H1 (cell line): ENCODE measurements around the gene STK40. TPM values are rescaled to one million over a fixed set of nuclear protein-coding genes. Genes with fewer than 3 reads are reported as not detected.

Experiments
- CTCF ChIA-PET: fragments of 300-600 bp; sonication (Branson Sonifier 250); formaldehyde crosslinking; loops from one replicate; lab custom pipeline; 2021; ENCODE audit not compliant: partially characterized antibody; lab: Charles Lee
- POLR2A ChIA-PET: fragments of 300-600 bp; sonication (Branson Sonifier 250); formaldehyde crosslinking; loops from one replicate; lab custom pipeline; 2021; ENCODE audit warnings: inconsistent platforms; ENCODE audit not compliant: partially characterized antibody; lab: Charles Lee
- DNase-seq, 2 experiments: peaks; one replicate each; pipeline versions ENCODE4 v3.0.0 to v3.0.0-alpha.2; 2010 to 2022; ENCODE audit warnings: low spot score in 2 of 2, low read depth in 1 of 2, mixed read lengths in 1 of 2
- FAIRE-seq: peaks from 2 replicates; lab custom pipeline; 2011; peaks lifted over from hg19 to GRCh38; lab: Jason Lieb, UNC
- H2AFZ ChIP-seq: 2 replicates; pipeline ENCODE4 v1.8.1; 2012; ENCODE audit warnings: low read length, inconsistent platforms
- H2AK5ac ChIP-seq: 2 replicates; pipeline ENCODE4 v1.6.1; 2013; ENCODE audit warnings: low read depth, low read length
- H2BK120ac ChIP-seq: replicated peaks from 2 replicates; pipeline ENCODE3; 2013; ENCODE audit warnings: low read depth, low read length, inconsistent platforms
- H2BK12ac ChIP-seq: 2 replicates; pipeline ENCODE4 v1.6.1; 2013; ENCODE audit warnings: low read depth, low read length
- H2BK15ac ChIP-seq: 2 replicates; pipeline ENCODE4 v1.6.1; 2013; ENCODE audit warnings: low read length
- H2BK20ac ChIP-seq: 2 replicates; pipeline ENCODE4 v1.6.1; 2013; ENCODE audit warnings: low read length
- H2BK5ac ChIP-seq: 2 replicates; pipeline ENCODE4 v1.6.1; 2013; ENCODE audit warnings: low read depth, low read length
- H3K14ac ChIP-seq: 2 replicates; pipeline ENCODE4 v1.6.1; 2013; ENCODE audit warnings: inconsistent platforms; ENCODE audit not compliant: insufficient read length
- H3K18ac ChIP-seq: 2 replicates; pipeline ENCODE4 v1.6.1; 2013; ENCODE audit warnings: low read length; ENCODE audit errors: extremely low read depth
- H3K23ac ChIP-seq: 2 replicates; pipeline ENCODE4 v1.6.1; 2013; ENCODE audit warnings: inconsistent platforms; ENCODE audit not compliant: insufficient read length
- H3K23me2 ChIP-seq: 2 replicates; pipeline ENCODE4 v1.6.1; 2013; ENCODE audit warnings: low read depth, low read length
- H3K27ac ChIP-seq: 2 replicates; pipeline ENCODE4 v1.6.1; 2011; ENCODE audit warnings: low read depth, low read length, inconsistent platforms
- H3K27me3 ChIP-seq, 4 experiments: replicated peaks in 1 of 4; 1 replicate in 1 of 4; 2 replicates in 3 of 4; pipeline versions ENCODE4 v1.6.1 to v1.8.1; 2011 to 2013; ENCODE audit warnings: low read length in 3 of 4, mild to moderate bottlenecking in 3 of 4, inconsistent platforms in 2 of 4, mixed read lengths in 2 of 4, moderate library complexity in 1 of 4; ENCODE audit not compliant: control insufficient read depth in 3 of 4, insufficient read depth in 3 of 4; ENCODE audit errors: extremely low read depth in 1 of 4
- H3K36me3 ChIP-seq, 4 experiments: 2 replicates each; pipeline versions ENCODE4 v1.6.1 to v1.8.1; 2011 to 2013; ENCODE audit warnings: mild to moderate bottlenecking in 4 of 4, low read length in 3 of 4, moderate library complexity in 2 of 4, control low read depth in 1 of 4, inconsistent platforms in 1 of 4; ENCODE audit not compliant: insufficient read depth in 4 of 4, control insufficient read depth in 2 of 4
- H3K4ac ChIP-seq: replicated peaks from 2 replicates; pipeline ENCODE3; 2013; ENCODE audit warnings: low read length, low read depth, mixed read lengths, inconsistent platforms; ENCODE audit not compliant: insufficient read length
- H3K4me1 ChIP-seq, 4 experiments: replicated peaks in 1 of 4; 1 replicate in 1 of 4; 2 replicates in 3 of 4; pipeline versions ENCODE4 v1.6.1 to v1.8.1; 2011 to 2013; ENCODE audit warnings: low read length in 3 of 4, inconsistent platforms in 2 of 4, mixed read lengths in 1 of 4; ENCODE audit not compliant: insufficient read depth in 4 of 4, control insufficient read depth in 3 of 4
- H3K4me2 ChIP-seq, 2 experiments: 2 replicates each; pipeline versions ENCODE4 v1.6.1 to v1.8.1; 2011 to 2013; ENCODE audit warnings: low read depth in 2 of 2, low read length in 2 of 2, control low read depth in 1 of 2, inconsistent platforms in 1 of 2, mild to moderate bottlenecking in 1 of 2; ENCODE audit not compliant: insufficient read depth in 1 of 2
- H3K4me3 ChIP-seq, 4 experiments: fragments of 200-600, 300-600 bp in 1 of 4; sonication (generic), shearing (Covaris generic), sonication (Bioruptor Twin) in 1 of 4; 2 replicates each; pipeline versions ENCODE4 v1.5.1 to v1.8.1; 2011 to 2016; ENCODE audit warnings: low read length in 4 of 4, low read depth in 3 of 4, control low read depth in 2 of 4, inconsistent platforms in 2 of 4, mild to moderate bottlenecking in 2 of 4, mixed read lengths in 1 of 4, moderate library complexity in 1 of 4; ENCODE audit not compliant: insufficient read depth in 2 of 4; ENCODE audit errors: extremely low read depth in 1 of 4
- H3K56ac ChIP-seq: replicated peaks from 2 replicates; pipeline ENCODE3; 2013; ENCODE audit warnings: low read depth, mild to moderate bottlenecking, mixed read lengths, low read length, inconsistent platforms; ENCODE audit not compliant: insufficient read length
- H3K79me1 ChIP-seq: 2 replicates; pipeline ENCODE4 v1.6.1; 2013; ENCODE audit warnings: low read depth, low read length, control low read depth
- H3K79me2 ChIP-seq, 2 experiments: 2 replicates each; pipeline versions ENCODE4 v1.6.1 to v1.8.1; 2012 to 2013; ENCODE audit warnings: low read length in 2 of 2, mild to moderate bottlenecking in 2 of 2, inconsistent platforms in 1 of 2; ENCODE audit not compliant: insufficient read depth in 2 of 2, control insufficient read depth in 1 of 2
- H3K9ac ChIP-seq, 4 experiments: replicated peaks in 1 of 4; 1 replicate in 1 of 4; 2 replicates in 3 of 4; pipeline versions ENCODE4 v1.6.1 to v1.8.1; 2011 to 2013; ENCODE audit warnings: low read depth in 3 of 4, low read length in 3 of 4, control low read depth in 2 of 4, mild to moderate bottlenecking in 2 of 4, moderate library complexity in 2 of 4, inconsistent platforms in 1 of 4; ENCODE audit errors: extremely low read depth in 1 of 4
- H3K9me3 ChIP-seq, 2 experiments: 2 replicates each; pipeline versions ENCODE4 v1.6.1 to v1.8.1; 2012 to 2013; ENCODE audit warnings: mild to moderate bottlenecking in 2 of 2, moderate library complexity in 2 of 2, control low read depth in 1 of 2, inconsistent platforms in 1 of 2, low read depth in 1 of 2, low read length in 1 of 2, mixed read lengths in 1 of 2; ENCODE audit not compliant: insufficient read depth in 2 of 2
- H4K20me1 ChIP-seq, 2 experiments: replicated peaks in 1 of 2; 2 replicates each; pipeline versions ENCODE3 to v1.8.1; 2011 to 2013; ENCODE audit warnings: inconsistent platforms in 2 of 2, low read length in 2 of 2, mild to moderate bottlenecking in 1 of 2; ENCODE audit not compliant: insufficient read depth in 2 of 2, control insufficient read depth in 1 of 2
- H4K5ac ChIP-seq: 2 replicates; pipeline ENCODE4 v1.6.1; 2013; ENCODE audit warnings: low read length, low read depth, mixed read lengths, inconsistent platforms; ENCODE audit not compliant: insufficient read length
- H4K8ac ChIP-seq: 2 replicates; pipeline ENCODE4 v1.8.0; 2013; ENCODE audit warnings: mild to moderate bottlenecking, moderate library complexity, low read length, inconsistent platforms; ENCODE audit not compliant: insufficient read depth; ENCODE audit errors: extremely low read depth
- H4K91ac ChIP-seq: replicated peaks from 2 replicates; pipeline ENCODE3; 2013; ENCODE audit warnings: low read length, mixed read lengths, inconsistent platforms; ENCODE audit not compliant: insufficient read length
- ASH2L ChIP-seq: fragments of 200-600, 300-600 bp; sonication (generic); IDR thresholded peaks from one replicate; pipeline ENCODE4 v1.7.1; 2017; ENCODE audit warnings: low read length
- CEBPB ChIP-seq: IDR thresholded peaks from 2 replicates; pipeline ENCODE4 v1.6.1; 2012; ENCODE audit warnings: low read depth, low read length
- FOSL1 ChIP-seq: IDR thresholded peaks from 2 replicates; pipeline ENCODE4 v1.6.1; 2011; ENCODE audit warnings: mild to moderate bottlenecking, low read depth, low read length, moderate library complexity; ENCODE audit not compliant: insufficient read depth
- JUND ChIP-seq: IDR thresholded peaks from 2 replicates; pipeline ENCODE4 v1.6.1; 2011; ENCODE audit warnings: mild to moderate bottlenecking, improper control_type of control experiment, low read length
- NRF1 ChIP-seq: IDR thresholded peaks from 2 replicates; pipeline ENCODE4 v1.6.1; 2011; ENCODE audit warnings: mild to moderate bottlenecking, low read depth, low read length, improper control_type of control experiment
- POLR2AphosphoS5 ChIP-seq: IDR thresholded peaks from 2 replicates; pipeline ENCODE4 v1.6.1; 2011; ENCODE audit warnings: low read depth, low read length
- RXRA ChIP-seq: IDR thresholded peaks from 2 replicates; pipeline ENCODE4 v1.6.1; 2011; ENCODE audit warnings: low read depth, mild to moderate bottlenecking, low read length, moderate library complexity; ENCODE audit not compliant: insufficient read depth
- SAP30 ChIP-seq: fragments of 300-600 bp; sonication (generic); IDR thresholded peaks from 2 replicates; pipeline ENCODE4 v1.7.1; 2012; ENCODE audit warnings: low read length, moderate library complexity, mild to moderate bottlenecking, inconsistent platforms; ENCODE audit not compliant: insufficient read depth, insufficient replicate concordance
- SRF ChIP-seq: IDR thresholded peaks from 2 replicates; pipeline ENCODE4 v1.6.1; 2011; ENCODE audit warnings: mild to moderate bottlenecking, low read depth, low read length, moderate library complexity
- TCF12 ChIP-seq: IDR thresholded peaks from 2 replicates; pipeline ENCODE4 v1.6.1; 2011; ENCODE audit warnings: low read depth, mild to moderate bottlenecking, low read length
- TEAD4 ChIP-seq: IDR thresholded peaks from 2 replicates; pipeline ENCODE4 v1.6.1; 2012; ENCODE audit warnings: low read depth, low read length, inconsistent platforms, mixed read lengths
- WGBS, 2 experiments: shearing (Covaris generic) in 1 of 2; methylation state at CpG; one replicate each; pipeline versions ENCODE4 v1.1.6 to v1.1.7; 2013 to 2015; ENCODE audit warnings: low lambda C conversion rate in 2 of 2, mixed read lengths in 2 of 2, inconsistent platforms in 1 of 2, low coverage in 1 of 2, missing lambda C conversion rate in 1 of 2; ENCODE audit not compliant: insufficient replicate concordance in 2 of 2, insufficient coverage in 1 of 2, insufficient read length in 1 of 2; ENCODE audit errors: extremely low coverage in 1 of 2, missing lambda C conversion rate in 1 of 2; 5-methylcytosine and 5-hydroxymethylcytosine counted together
- polyA plus RNA-seq, 7 experiments: library from polyadenylated mRNA; depleted of rRNA in 3 of 7; stranded (reverse) in 5 of 7; unstranded in 2 of 7; fragments of >200 nt in 5 of 7; fragments of 200-250 nt in 2 of 7; gene quantifications; 1 replicate in 5 of 7; 2 replicates in 1 of 7; 4 replicates in 1 of 7; pipeline versions ENCODE4 v1.2.1 to v1.2.3, GENCODE V29; 2011 to 2013; ENCODE audit warnings: missing spikeins in 2 of 7, mixed read lengths in 2 of 7
- total RNA-seq: library from RNA; stranded (reverse); fragmentation: NEBNext Ultra II Directional; extraction: Animal tissue kit (Norgen Biotek cat#: 25700); gene quantifications from 2 replicates; pipeline ENCODE4 v1.2.1, GENCODE V29; 2021
- TF ChIP-seq, protein P1 (sequence below): IDR thresholded peaks from 2 replicates; pipeline ENCODE4 v1.6.1; 2011; ENCODE audit warnings: low read depth, mild to moderate bottlenecking, low read length; ENCODE audit not compliant: insufficient read depth

Gene STK40
- total and polyA plus RNA-seq, 2 of the 8 experiments (the other 6 are each of a cell fraction or from before 2014, with no cell fraction given): 13.6 to 28.6 TPM

DNA sequence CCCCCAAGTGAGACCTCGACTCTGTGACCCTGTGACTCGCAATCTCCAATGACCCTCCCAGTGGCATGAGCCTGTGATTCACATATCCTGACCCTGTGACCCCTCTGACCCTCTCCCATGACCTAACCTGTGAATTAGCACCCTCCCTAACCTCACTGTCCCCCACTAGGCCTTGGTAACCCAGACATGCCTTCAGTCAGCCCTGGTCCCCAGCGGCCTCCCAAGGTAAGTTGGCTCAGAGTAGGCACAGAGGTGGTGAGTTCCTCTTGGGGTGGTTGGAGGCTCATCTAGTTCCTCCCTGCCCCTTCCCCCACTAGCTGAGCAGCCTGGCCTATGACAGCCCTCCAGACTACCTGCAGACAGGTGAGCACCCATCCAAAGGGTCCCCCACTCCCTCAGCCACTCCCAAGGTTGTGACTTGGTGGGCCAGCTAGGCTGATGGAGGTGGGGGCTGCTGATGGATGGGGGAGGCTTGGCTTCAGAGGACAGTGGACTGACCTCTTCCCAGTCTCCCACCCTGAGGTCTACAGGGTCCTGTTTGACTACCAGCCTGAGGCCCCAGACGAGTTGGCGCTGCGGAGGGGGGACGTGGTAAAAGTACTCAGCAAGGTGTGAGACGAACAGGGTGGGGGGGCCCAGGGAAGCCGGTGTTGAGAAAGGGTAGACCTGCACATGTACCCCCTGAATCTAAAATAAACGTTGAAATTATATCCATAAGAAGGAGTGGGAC is 78.0 kb downstream of the STK40 start:
- H2BK15ac ChIP-seq: no peak overlapping the region

More for the DNA sequence above, 78.0 kb downstream of the STK40 start:
- 78% methylated on average over 10 of the region's 10 CpGs; no CpG with 5 or more reads in 1 of the 2 experiments for WGBS, 2 experiments
- Histone ChIP-seq H3K4me3 (peak overlapping the region; percentile 60 to 87 (median 72)), H3K9ac (no peak overlapping the region), H2AK5ac (no peak overlapping the region), H4K91ac (peak overlapping the region; percentile 73), H3K9me3 (no peaks in the 10 kb centered on the region), H3K56ac (peak overlapping the region; percentile 25), H4K5ac (no peak overlapping the region), H2AFZ (no peak overlapping the region), H3K79me2 (no peaks in the 10 kb centered on the region), H3K4me1 (peaks cover 0 to 9% (median 6%) of the 10 kb centered on the region in 4 experiments; a peak in 6 of 7 replicates), H3K27me3 (no peaks in the 10 kb centered on the region), H4K20me1 (peaks cover 0 to 7% of the 10 kb centered on the region in 2 experiments), H4K8ac (no peak overlapping the region; the same call in 1 of the 2 replicates), H3K18ac (no peak overlapping the region), H2BK20ac (no peak overlapping the region), H3K36me3 (peaks cover 3 to 14% (median 9%) of the 10 kb centered on the region in 4 experiments; a peak in 6 of 8 replicates), H3K4me2 (peak overlapping the region; percentile 65 to 76), H2BK12ac (no peak overlapping the region), H3K23me2 (peaks cover 6% of the 10 kb centered on the region), H3K14ac (no peak overlapping the region), H3K79me1 (no peaks in the 10 kb centered on the region; the same call in 1 of the 2 replicates), H3K23ac (no peak overlapping the region), H2BK5ac (no peak overlapping the region), H3K4ac (peak overlapping the region; percentile 76), H2BK120ac (no peak overlapping the region), H3K27ac (no peak overlapping the region)
- TF ChIP-seq, protein P1, sequence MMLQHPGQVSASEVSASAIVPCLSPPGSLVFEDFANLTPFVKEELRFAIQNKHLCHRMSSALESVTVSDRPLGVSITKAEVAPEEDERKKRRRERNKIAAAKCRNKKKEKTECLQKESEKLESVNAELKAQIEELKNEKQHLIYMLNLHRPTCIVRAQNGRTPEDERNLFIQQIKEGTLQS: no peak
- TF ChIP-seq TCF12 (no peak), JUND (no peak), NRF1 (no peak), CEBPB (no peak), RXRA (no peak), SAP30 (no peak), ASH2L (no peak), POLR2AphosphoS5 (no peak), TEAD4 (no peak), SRF (no peak), FOSL1 (no peak)
- no peak for DNase-seq
- ChIA-PET CTCF (interaction anchor here (0.6 to 2.8 kb wide), 8 partner anchors 8 to 211 kb away, joined by 3 to 12 read pairs (median 4); partner anchors contain the start of gene TRAPPC3), POLR2A (interaction anchor here (0.5 to 6.8 kb wide), 10 partner anchors 12 to 159 kb away, joined by 3 to 130 read pairs (median 4); partner anchors contain the start of genes EVA1B, MAP7D1, THRAP3 and TRAPPC3)
- no peak for FAIRE-seq
